Neural crest cell (in vitro differentiated cells): ENCODE measurements around the gene VPS39. TPM values are rescaled to one million over a fixed set of nuclear protein-coding genes. Genes with fewer than 3 reads are reported as not detected.

ENCODE experiments used
- DNase-seq: peaks from one replicate; pipeline ENCODE4 v3.0.0; 2021; ENCODE audit warnings: low read depth, mixed read lengths, low spot score
- H3K27ac Mint-ChIP-seq: one replicate; pipeline ENCODE4 v1.8.0; 2021; ENCODE audit warnings: mild to moderate bottlenecking, mixed read lengths; ENCODE audit not compliant: unreplicated experiment
- H3K27me3 Mint-ChIP-seq: 2 replicates; pipeline ENCODE4 v1.8.0; 2021; ENCODE audit warnings: low read depth, mild to moderate bottlenecking, mixed read lengths
- H3K36me3 Mint-ChIP-seq: 2 replicates; pipeline ENCODE4 v1.8.0; 2021; ENCODE audit warnings: low read depth, mild to moderate bottlenecking, mixed read lengths
- H3K4me1 Mint-ChIP-seq: 2 replicates; pipeline ENCODE4 v1.8.0; 2021; ENCODE audit warnings: mixed read lengths
- H3K4me3 Mint-ChIP-seq: one replicate; pipeline ENCODE4 v1.8.0; 2021; ENCODE audit warnings: mild to moderate bottlenecking, mixed read lengths
- H3K9me3 Mint-ChIP-seq: 2 replicates; pipeline ENCODE4 v1.8.0; 2021; ENCODE audit warnings: mixed read lengths
- total RNA-seq: library from RNA; stranded (reverse); gene quantifications from 2 replicates; pipeline ENCODE4 v1.2.1, GENCODE V29; 2021
- TF ChIP-seq, protein P1 (sequence below): fragments of 200-600 bp; sonication (generic); conservative IDR thresholded peaks from 2 replicates; pipeline ENCODE4 v1.5.0; 2021; ENCODE audit warnings: antibody characterized with exemption, mild to moderate bottlenecking

Gene VPS39
- total RNA-seq, 1 donor from 2014 or later, result 56.9 TPM

DNA sequence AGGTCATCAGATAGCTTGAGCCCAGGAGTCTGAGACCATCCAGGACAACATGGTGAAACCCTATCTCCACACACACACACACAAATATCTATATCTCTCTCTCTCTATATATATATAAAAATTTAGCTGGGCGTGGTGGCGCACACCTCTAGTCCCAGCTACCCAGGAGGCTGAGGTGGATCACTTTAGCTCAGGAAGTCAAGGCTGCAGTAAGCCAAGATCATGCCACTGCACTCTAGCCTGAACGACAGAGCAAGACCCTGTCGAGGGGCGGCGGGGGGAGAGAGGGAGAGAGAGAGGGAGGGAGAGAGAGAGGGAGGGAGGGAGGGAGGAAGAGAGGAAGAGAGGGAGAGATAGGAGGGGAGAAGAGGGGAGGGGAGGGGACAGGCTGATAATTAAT lies 79.6 kb downstream of the VPS39 start:
- no peaks in the 10 kb centered on the region for H3K9me3 Mint-ChIP-seq
- no peak overlapping the region for H3K27ac Mint-ChIP-seq
- H3K4me3 Mint-ChIP-seq, result no peak overlapping the region
- DNase-seq, result no peak
- H3K4me1 Mint-ChIP-seq, result no peaks in the 10 kb centered on the region
- no peaks in the 10 kb centered on the region for H3K36me3 Mint-ChIP-seq
- peaks cover 20% of the 10 kb centered on the region for H3K27me3 Mint-ChIP-seq
- TF ChIP-seq, protein P1, sequence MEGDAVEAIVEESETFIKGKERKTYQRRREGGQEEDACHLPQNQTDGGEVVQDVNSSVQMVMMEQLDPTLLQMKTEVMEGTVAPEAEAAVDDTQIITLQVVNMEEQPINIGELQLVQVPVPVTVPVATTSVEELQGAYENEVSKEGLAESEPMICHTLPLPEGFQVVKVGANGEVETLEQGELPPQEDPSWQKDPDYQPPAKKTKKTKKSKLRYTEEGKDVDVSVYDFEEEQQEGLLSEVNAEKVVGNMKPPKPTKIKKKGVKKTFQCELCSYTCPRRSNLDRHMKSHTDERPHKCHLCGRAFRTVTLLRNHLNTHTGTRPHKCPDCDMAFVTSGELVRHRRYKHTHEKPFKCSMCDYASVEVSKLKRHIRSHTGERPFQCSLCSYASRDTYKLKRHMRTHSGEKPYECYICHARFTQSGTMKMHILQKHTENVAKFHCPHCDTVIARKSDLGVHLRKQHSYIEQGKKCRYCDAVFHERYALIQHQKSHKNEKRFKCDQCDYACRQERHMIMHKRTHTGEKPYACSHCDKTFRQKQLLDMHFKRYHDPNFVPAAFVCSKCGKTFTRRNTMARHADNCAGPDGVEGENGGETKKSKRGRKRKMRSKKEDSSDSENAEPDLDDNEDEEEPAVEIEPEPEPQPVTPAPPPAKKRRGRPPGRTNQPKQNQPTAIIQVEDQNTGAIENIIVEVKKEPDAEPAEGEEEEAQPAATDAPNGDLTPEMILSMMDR, result no peak

DNA sequence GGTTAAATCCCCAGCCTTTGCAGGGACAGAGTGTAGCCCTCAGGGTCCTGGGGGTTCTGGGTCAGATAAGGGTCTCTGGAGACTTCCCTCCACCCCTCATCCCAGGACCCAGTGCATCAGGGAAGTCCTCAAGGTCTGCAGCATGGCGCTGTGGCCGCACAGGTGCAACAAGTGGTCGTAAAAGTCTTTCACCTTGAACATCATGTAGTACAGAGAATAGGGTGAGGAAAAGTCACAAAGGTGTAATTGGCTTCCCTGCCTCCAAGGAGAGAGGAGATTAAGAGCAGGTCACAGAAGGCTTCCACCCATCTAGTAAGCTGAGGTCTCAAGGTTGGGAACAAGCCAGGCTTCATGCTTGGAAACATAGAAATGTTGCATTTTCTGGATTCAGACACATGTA lies 84.6 kb downstream of the VPS39 start:
- TF ChIP-seq, protein P1, result no peak

DNA sequence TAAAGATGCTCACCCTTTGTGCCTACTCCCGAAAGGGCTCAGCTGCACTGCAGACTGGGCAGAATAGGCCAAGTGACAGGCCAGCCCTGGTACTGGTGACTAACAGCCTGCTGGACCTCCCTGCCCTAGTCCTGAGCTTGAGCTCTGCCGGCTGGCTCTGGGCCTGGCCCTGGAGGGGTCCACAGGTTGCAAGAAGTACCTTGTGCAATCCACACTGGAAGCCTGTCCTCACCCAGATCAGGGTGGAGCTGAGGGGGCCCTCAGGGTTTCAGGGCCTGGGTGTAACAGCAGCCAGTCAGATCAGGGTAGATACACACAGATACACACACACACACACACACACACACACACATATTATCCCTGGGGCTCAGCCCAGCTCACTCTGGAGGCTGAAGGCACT lies 86.4 kb downstream of the VPS39 start:
- DNase-seq, result no peak
- Mint-ChIP-seq H3K27me3 (peaks cover 3% of the 10 kb centered on the region), H3K9me3 (no peaks in the 10 kb centered on the region), H3K36me3 (no peaks in the 10 kb centered on the region), H3K27ac (no peak overlapping the region), H3K4me1 (peaks cover 10% of the 10 kb centered on the region), H3K4me3 (no peak overlapping the region)
- TF ChIP-seq, protein P1, result no peak

More for the DNA sequence above, 84.6 kb downstream of the VPS39 start:
- peaks cover 8% of the 10 kb centered on the region for H3K4me1 Mint-ChIP-seq
- H3K27me3 Mint-ChIP-seq, result peaks cover 9% of the 10 kb centered on the region
- H3K9me3 Mint-ChIP-seq, result no peaks in the 10 kb centered on the region
- H3K4me3 Mint-ChIP-seq, result no peak overlapping the region
- H3K36me3 Mint-ChIP-seq, result no peaks in the 10 kb centered on the region
- no peak for DNase-seq
- no peak overlapping the region for H3K27ac Mint-ChIP-seq

DNA sequence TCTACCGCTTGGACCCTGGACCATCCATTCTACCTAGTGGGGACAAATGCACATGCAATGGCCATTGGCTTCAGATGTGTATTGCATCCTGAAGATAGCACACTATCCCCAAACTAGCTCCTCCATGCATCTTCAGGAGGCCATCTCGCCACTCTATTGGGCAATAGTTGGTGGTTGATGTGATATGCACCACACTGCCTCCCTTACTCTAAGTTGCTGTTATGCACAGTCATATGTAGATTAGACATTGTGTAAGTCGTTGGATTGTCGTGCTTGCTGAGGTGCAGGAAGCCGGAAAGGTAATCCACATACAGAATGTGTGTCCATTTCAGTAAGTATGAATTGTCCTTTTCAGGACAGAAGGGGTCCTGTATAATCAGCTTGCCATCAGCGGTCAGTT lies 87.1 kb downstream of the VPS39 start:
- Mint-ChIP-seq H3K36me3 (no peaks in the 10 kb centered on the region), H3K27ac (no peak overlapping the region), H3K27me3 (peaks cover 3% of the 10 kb centered on the region), H3K4me3 (no peak overlapping the region), H3K9me3 (peaks cover 4% of the 10 kb centered on the region), H3K4me1 (peaks cover 10% of the 10 kb centered on the region)
- DNase-seq, result no peak
- TF ChIP-seq, protein P1, result no peak

DNA sequence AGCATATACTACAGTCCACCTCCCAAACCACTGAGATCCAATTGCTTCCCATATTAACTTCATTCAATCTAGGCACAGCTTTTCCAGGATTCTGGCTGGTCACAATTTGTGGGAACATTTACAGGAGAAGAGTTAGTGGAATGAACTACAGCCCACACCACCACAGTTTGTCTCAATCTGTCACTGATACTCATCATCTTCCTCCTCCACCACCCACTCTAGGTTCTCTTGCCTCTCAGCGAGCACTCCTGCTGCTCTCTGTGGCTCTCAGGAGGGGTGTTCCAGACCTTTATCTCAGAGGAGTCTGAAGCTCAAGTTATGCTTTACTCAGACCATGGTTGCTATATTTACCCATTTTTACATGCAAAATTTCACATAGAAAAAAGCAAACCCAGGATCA lies 87.8 kb downstream of the VPS39 start:
- Mint-ChIP-seq H3K27me3 (peaks cover 7% of the 10 kb centered on the region), H3K36me3 (no peaks in the 10 kb centered on the region), H3K27ac (no peak overlapping the region), H3K4me1 (peaks cover 10% of the 10 kb centered on the region), H3K4me3 (no peak overlapping the region), H3K9me3 (peaks cover 6% of the 10 kb centered on the region)
- no peak for DNase-seq
- TF ChIP-seq, protein P1, result no peak

DNA sequence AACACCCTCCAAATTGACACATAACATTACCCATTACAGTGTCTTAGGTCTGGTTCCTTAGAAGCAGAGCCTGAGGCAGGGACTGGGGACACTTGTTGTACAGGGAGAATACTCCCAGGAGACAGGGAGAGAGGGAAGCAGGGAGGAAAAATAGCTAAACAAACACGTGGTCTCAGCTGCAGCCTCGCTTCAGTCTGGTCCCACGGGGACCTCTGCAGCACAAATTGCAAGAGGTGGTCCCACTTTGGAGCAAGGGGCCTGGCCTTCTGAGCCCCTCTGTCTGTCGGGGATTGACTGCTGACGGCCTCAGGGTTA lies 88.7 kb downstream of the VPS39 start:
- no peak overlapping the region for H3K27ac Mint-ChIP-seq
- H3K36me3 Mint-ChIP-seq, result no peaks in the 10 kb centered on the region
- no peak for DNase-seq
- TF ChIP-seq, protein P1, result no peak
- H3K4me3 Mint-ChIP-seq, result no peak overlapping the region
- peaks cover 6% of the 10 kb centered on the region for H3K9me3 Mint-ChIP-seq
- H3K4me1 Mint-ChIP-seq, result peaks cover 10% of the 10 kb centered on the region
- peaks cover 9% of the 10 kb centered on the region for H3K27me3 Mint-ChIP-seq
